ENCODE data around the gene QSOX1.

Gene QSOX1

GRCh38 chr1:180204231-180204630 is 49.6 kb downstream of the QSOX1 start:
- no peak for TF ChIP-seq CTCF (IDR thresholded peaks at IDR 0.05; ENCODE audit: extremely low read depth, missing control alignments)
- no peak for DNase-seq (ENCODE audit: low spot score)

GRCh38 chr1:180206581-180206980 is 51.9 kb downstream of the QSOX1 start:
- TF ChIP-seq CTCF (IDR thresholded peaks at IDR 0.05; ENCODE audit: extremely low read depth, missing control alignments), result no peak
- no peak for DNase-seq (ENCODE audit: low spot score)

- DNase-seq (ENCODE audit: low spot score), result no peak
These were observed 53.6 kb downstream of the QSOX1 start for GRCh38 chr1:180208264-180208663.

GRCh38 chr1:180210008-180210620 is 55.4 kb downstream of the QSOX1 start:
- no peak for TF ChIP-seq CTCF (IDR thresholded peaks at IDR 0.05; ENCODE audit: extremely low read depth, missing control alignments)
- DNase-seq (ENCODE audit: low spot score), result no peak

More at GRCh38 chr1:180208264-180208663, 53.6 kb downstream of the QSOX1 start:
- TF ChIP-seq CTCF (IDR thresholded peaks at IDR 0.05; ENCODE audit: extremely low read depth, missing control alignments), result no peak

GRCh38 chr1:180211156-180211859 is 56.6 kb downstream of the QSOX1 start:
- DNase-seq (ENCODE audit: low spot score), result no peak
- no peak for TF ChIP-seq CTCF (IDR thresholded peaks at IDR 0.05; ENCODE audit: extremely low read depth, missing control alignments)

GRCh38 chr1:180211860-180212229 is 57.2 kb downstream of the QSOX1 start:
- no peak for DNase-seq (ENCODE audit: low spot score)
- TF ChIP-seq CTCF (IDR thresholded peaks at IDR 0.05; ENCODE audit: extremely low read depth, missing control alignments), result no peak

GRCh38 chr1:180213401-180214170 is 58.9 kb downstream of the QSOX1 start:
- TF ChIP-seq CTCF (IDR thresholded peaks at IDR 0.05; ENCODE audit: extremely low read depth, missing control alignments), result no peak
- peak; percentile 80 for DNase-seq (ENCODE audit: low spot score)
